HepG2 (cell line): ENCODE results near the gene ZNF333. TPM values are rescaled to one million over a fixed set of nuclear protein-coding genes. Genes with fewer than 3 reads are reported as not detected.
A peak's percentile ranks its signal among the peaks of the same experiment; 100 is the strongest.

Source experiments
- ATAD3A ChIP-seq: sonication (generic); formaldehyde crosslinking; IDR thresholded peaks from 2 replicates; pipeline ENCODE4 v1.4.0; 2020; ENCODE audit warnings: missing genetic modification reagents
- ATF3 ChIP-seq: sonication (generic); formaldehyde crosslinking; IDR thresholded peaks from 2 replicates; pipeline ENCODE4 v1.4.0; 2020; ENCODE audit warnings: missing genetic modification reagents
- HNF4G ChIP-seq, 2 experiments: sonication (generic) in 1 of 2; formaldehyde crosslinking in 1 of 2; IDR thresholded peaks; 2 replicates each; pipeline versions ENCODE4 v1.4.0 to v1.6.1; 2011 to 2020; ENCODE audit warnings: borderline replicate concordance in 2 of 2, low read depth in 2 of 2, mild to moderate bottlenecking in 2 of 2, low read length in 1 of 2, missing genetic modification reagents in 1 of 2, moderate library complexity in 1 of 2
- MED8 ChIP-seq: sonication (generic); formaldehyde crosslinking; IDR thresholded peaks from 2 replicates; pipeline ENCODE4 v1.8.1; 2023; ENCODE audit warnings: mild to moderate bottlenecking, missing genetic modification reagents; ENCODE audit not compliant: insufficient replicate concordance
- POLR2A ChIP-seq, 2 experiments: IDR thresholded peaks; 2 replicates each; pipeline ENCODE4 v1.6.1; 2011; ENCODE audit warnings: low read depth in 2 of 2, low read length in 2 of 2, mild to moderate bottlenecking in 1 of 2, moderate library complexity in 1 of 2; ENCODE audit not compliant: insufficient read depth in 1 of 2
- PRDM10 ChIP-seq: sonication (generic); formaldehyde crosslinking; IDR thresholded peaks from 2 replicates; pipeline ENCODE4 v1.4.0; 2020; ENCODE audit warnings: low read depth, missing genetic modification reagents
- PRDM15 ChIP-seq: sonication (generic); formaldehyde crosslinking; IDR thresholded peaks from 2 replicates; pipeline ENCODE4 v1.4.0; 2020; ENCODE audit warnings: missing genetic modification reagents
- RBAK ChIP-seq: sonication (generic); formaldehyde crosslinking; IDR thresholded peaks from 2 replicates; pipeline ENCODE4 v1.5.1; 2020; ENCODE audit warnings: mild to moderate bottlenecking, missing genetic modification reagents
- RCOR2 ChIP-seq: IDR thresholded peaks from 2 replicates; pipeline ENCODE4 v1.6.1; 2016; ENCODE audit warnings: missing biosample characterization, missing genetic modification reagents
- SP2 ChIP-seq: sonication (generic); formaldehyde crosslinking; IDR thresholded peaks from 2 replicates; pipeline ENCODE4 v1.5.1; 2020; ENCODE audit warnings: mild to moderate bottlenecking, missing genetic modification reagents
- ZBTB14 ChIP-seq: sonication (generic); formaldehyde crosslinking; IDR thresholded peaks from 2 replicates; pipeline ENCODE4 v1.4.0; 2020; ENCODE audit warnings: missing genetic modification reagents
- ZNF350 ChIP-seq: sonication (generic); formaldehyde crosslinking; IDR thresholded peaks from 2 replicates; pipeline ENCODE4 v1.4.0; 2020; ENCODE audit warnings: mild to moderate bottlenecking, low read depth, missing genetic modification reagents, borderline replicate concordance
- ZNF552 ChIP-seq: sonication (generic); formaldehyde crosslinking; IDR thresholded peaks from 2 replicates; pipeline ENCODE4 v1.9.0; 2022; ENCODE audit warnings: missing genetic modification reagents, mild to moderate bottlenecking, borderline replicate concordance
- ZNF644 ChIP-seq: IDR thresholded peaks from 2 replicates; pipeline ENCODE4 v1.6.1; 2016; ENCODE audit warnings: low read depth
- ZNF709 ChIP-seq: sonication (generic); formaldehyde crosslinking; IDR thresholded peaks from 2 replicates; pipeline ENCODE4 v1.5.0; 2020; ENCODE audit warnings: mild to moderate bottlenecking, missing genetic modification reagents
- ZNF775 ChIP-seq: sonication (generic); formaldehyde crosslinking; IDR thresholded peaks from 2 replicates; pipeline ENCODE4 v1.4.0; 2020; ENCODE audit warnings: missing genetic modification reagents, mild to moderate bottlenecking, moderate library complexity, borderline replicate concordance
- ZNF777 ChIP-seq: sonication (generic); formaldehyde crosslinking; IDR thresholded peaks from 2 replicates; pipeline ENCODE4 v1.4.0; 2020; ENCODE audit warnings: missing genetic modification reagents
- polyA plus RNA-seq, 8 experiments: library from polyadenylated mRNA; depleted of rRNA in 3 of 8; stranded (reverse) in 7 of 8; unstranded in 1 of 8; fragments of >200 nt; fragmentation: Illumina TruSeq in 4 of 8; extraction: Trizol in 4 of 8; gene quantifications; 2 replicates each; pipeline versions ENCODE4 v1.2.1 to v1.2.3, GENCODE V29; 2011 to 2016; ENCODE audit warnings: low read depth in 4 of 8, missing spikeins in 1 of 8, mixed read lengths in 1 of 8; ENCODE audit not compliant: insufficient read depth in 1 of 8
- total RNA-seq, 5 experiments: library from RNA; depleted of rRNA; stranded (reverse); fragments of >200 nt; fragmentation: Illumina TruSeq; extraction: Trizol; gene quantifications; 2 replicates each; pipeline ENCODE4 v1.2.3, GENCODE V29; 2016; ENCODE audit warnings: low read depth in 1 of 5

ZNF333 gene
- total and polyA plus RNA-seq, 2 of the 13 experiments (the other 11 are each of a cell fraction or from before 2014, with no cell fraction given), result 3.4 to 6.4 TPM

- TF ChIP-seq ZBTB14 (CRISPR knock-in tag) (no peak), ZNF775 (no peak), ZNF644 (CRISPR knock-in tag) (no peak), PRDM10 (CRISPR knock-in tag) (no peak), MED8 (CRISPR knock-in tag) (no peak), ZNF777 (CRISPR knock-in tag) (peak; percentile 76), RCOR2 (no peak), ZNF709 (CRISPR knock-in tag) (no peak), POLR2A (IDR thresholded peaks at IDR 0.05; ENCODE audit: insufficient read depth in 1 of 2, low read depth in 2 of 2, low read length in 2 of 2) (peak; percentile 59 to 90), HNF4G (IDR thresholded peaks at IDR 0.05; ENCODE audit: borderline replicate concordance, low read depth, low read length) (no peak), HNF4G (CRISPR knock-in tag; IDR thresholded peaks at IDR 0.05; ENCODE audit: borderline replicate concordance, low read depth) (no peak), ZNF552 (CRISPR knock-in tag) (no peak), SP2 (CRISPR knock-in tag) (peak; percentile 53), ATF3 (CRISPR knock-in tag) (0 out of 2 replicates have a peak, but pooled peaks have one; percentile 5), ZNF350 (CRISPR knock-in tag) (peak; percentile 41; the same call in 1 of the 2 replicates), ATAD3A (CRISPR knock-in tag) (no peak), PRDM15 (CRISPR knock-in tag) (no peak), RBAK (no peak)
These were observed at the start of gene ZNF333 (continued) for GRCh38 chr19:14689598-14690503.
